K562 (cell line): ENCODE measurements around the gene STON2. TPM values are rescaled to one million over a fixed set of nuclear protein-coding genes. Genes with fewer than 3 reads are reported as not detected.
"Not testable (repeated sequence)": the region's sequence is repeated elsewhere in the genome, so short reads cannot be mapped to it uniquely, and the experiment has no call there.

Source experiments
- ATAC-seq: fragments of 200-7000 bp; cut with Tn5 transposase; 3 replicates; pipeline ENCODE4 v1.9.1; 2020; ENCODE audit warnings: moderate library complexity
- BruUV-seq: library from RNA; stranded (reverse); fragments of 400-500 nt; replicated peaks from 2 replicates; lab custom pipeline; 2021; lab: Mats Ljungman, UMichigan
- CTCF ChIA-PET: fragments of 300-600 bp; formaldehyde crosslinking; extraction: SDS; loops from one replicate; lab custom pipeline; 2021; ENCODE audit warnings: low intra/inter-chr PET ratio; lab: Yijun Ruan, JAX
- POLR2A ChIA-PET: fragments of 300-600, 350-650 bp; sonication (Branson Sonifier 250); formaldehyde crosslinking; extraction: SDS; loops from one replicate; lab custom pipeline; 2021; ENCODE audit warnings: antibody characterized with exemption, inconsistent platforms; lab: Yijun Ruan, JAX
- DNase-seq, 4 experiments: peaks; one replicate each; pipeline versions ENCODE4 v3.0.0 to v3.0.0-alpha.2; 2011 to 2018; ENCODE audit warnings: low spot score in 3 of 4, mixed read lengths in 3 of 4; ENCODE audit errors: extremely low read depth in 1 of 4
- FAIRE-seq: peaks from 2 replicates; lab custom pipeline; 2011; peaks lifted over from hg19 to GRCh38; lab: Jason Lieb, UNC
- H2AFZ ChIP-seq: 2 replicates; pipeline ENCODE4 v1.6.0; 2011; ENCODE audit warnings: low read depth, low read length, control low read depth, inconsistent platforms
- H3K27ac ChIP-seq: fragments of 200-600 bp; 3 replicates; pipeline ENCODE4 v1.8.0; 2011; ENCODE audit warnings: low read depth, mild to moderate bottlenecking, control low read depth, inconsistent platforms, low read length, moderate library complexity, mixed read lengths; ENCODE audit errors: extremely low read depth
- H3K27me3 ChIP-seq, 2 experiments: fragments of 300-600 bp in 1 of 2; 2 replicates in 1 of 2; 3 replicates in 1 of 2; pipeline versions ENCODE4 v1.6.0 to v1.8.0; 2011; ENCODE audit warnings: inconsistent platforms in 2 of 2, low read length in 2 of 2, mild to moderate bottlenecking in 1 of 2, mixed read lengths in 1 of 2, moderate library complexity in 1 of 2; ENCODE audit not compliant: control insufficient read depth in 2 of 2, insufficient read depth in 2 of 2
- H3K36me3 ChIP-seq: fragments of 300-600 bp; 3 replicates; pipeline ENCODE4 v1.8.0; 2011; ENCODE audit warnings: mild to moderate bottlenecking, low read length, inconsistent platforms; ENCODE audit not compliant: control insufficient read depth, insufficient read depth
- H3K4me1 ChIP-seq, 2 experiments: fragments of 200-600 bp in 1 of 2; replicated peaks in 1 of 2; 2 replicates in 1 of 2; 3 replicates in 1 of 2; pipeline versions ENCODE4 v1.5.1 to v1.8.0; 2011; ENCODE audit warnings: inconsistent platforms in 2 of 2, low read length in 2 of 2, mild to moderate bottlenecking in 1 of 2, mixed read lengths in 1 of 2, moderate library complexity in 1 of 2; ENCODE audit not compliant: control insufficient read depth in 2 of 2, insufficient read depth in 2 of 2
- H3K4me2 ChIP-seq: 2 replicates; pipeline ENCODE4 v1.6.1; 2011; ENCODE audit warnings: low read length, control low read depth, inconsistent platforms, mixed read lengths; ENCODE audit not compliant: insufficient read depth
- H3K4me3 ChIP-seq: fragments of 200-600 bp; sonication (generic), shearing (Covaris generic); 2 replicates; pipeline ENCODE4 v1.5.1; 2016; ENCODE audit warnings: control low read depth, inconsistent platforms
- H3K79me2 ChIP-seq: fragments of 200-600 bp; 3 replicates; pipeline ENCODE4 v1.8.0; 2011; ENCODE audit warnings: low read length, inconsistent platforms; ENCODE audit not compliant: control insufficient read depth, insufficient read depth
- H3K9ac ChIP-seq, 2 experiments: 2 replicates each; pipeline versions ENCODE4 v1.6.0 to v1.6.1; 2011; ENCODE audit warnings: low read depth in 2 of 2, low read length in 2 of 2, control low read depth in 1 of 2, inconsistent platforms in 1 of 2, mild to moderate bottlenecking in 1 of 2, mixed read lengths in 1 of 2; ENCODE audit not compliant: insufficient read depth in 1 of 2
- H3K9me1 ChIP-seq: one replicate; pipeline ENCODE4 v1.6.0; 2011; ENCODE audit warnings: inconsistent platforms, mild to moderate bottlenecking, low read length, moderate library complexity; ENCODE audit not compliant: control insufficient read depth, insufficient read depth
- H3K9me3 ChIP-seq: replicated peaks from 2 replicates; pipeline ENCODE4 v1.5.1; 2011; ENCODE audit warnings: low read depth, low read length, inconsistent platforms; ENCODE audit not compliant: control insufficient read depth, insufficient read depth
- H4K20me1 ChIP-seq: replicated peaks from 2 replicates; pipeline ENCODE4 v1.6.1; 2011; ENCODE audit warnings: low read length, inconsistent platforms, mixed read lengths; ENCODE audit not compliant: control insufficient read depth, insufficient read depth
- ARID1B ChIP-seq: fragments of 450-650 bp; IDR thresholded peaks from 2 replicates; pipeline ENCODE4 v1.6.1; 2016; ENCODE audit warnings: antibody characterized with exemption, mild to moderate bottlenecking, inconsistent platforms
- C11orf30 ChIP-seq: fragments of 450-650 bp; IDR thresholded peaks from 2 replicates; pipeline ENCODE4 v1.6.1; 2016; ENCODE audit warnings: low read depth, mild to moderate bottlenecking
- DMBX1 ChIP-seq: fragments of 250-450 bp; sonication (Bioruptor Pico); IDR thresholded peaks from 2 replicates; pipeline ENCODE4 v1.8.0; 2022; ENCODE audit warnings: inconsistent platforms, mild to moderate bottlenecking, moderate library complexity, borderline replicate concordance
- DPF2 ChIP-seq: fragments of 450-650 bp; IDR thresholded peaks from 2 replicates; pipeline ENCODE4 v1.6.1; 2016
- HMG20A ChIP-seq: fragments of 450-650 bp; formaldehyde crosslinking; conservative IDR thresholded peaks from 2 replicates; pipeline ENCODE4 v1.4.0; 2020; ENCODE audit warnings: mild to moderate bottlenecking, mixed read lengths
- MAFG ChIP-seq: fragments of 450-650 bp; conservative IDR thresholded peaks from 2 replicates; pipeline ENCODE4 v1.6.1; 2016; ENCODE audit warnings: missing genetic modification characterization, missing compliant biosample characterization
- NFE2 ChIP-seq: IDR thresholded peaks from 2 replicates; pipeline ENCODE4 v1.6.1; 2014; ENCODE audit warnings: antibody characterized with exemption, low read depth
- SMARCA4 ChIP-seq: fragments of 450-650 bp; IDR thresholded peaks from 2 replicates; pipeline ENCODE4 v1.6.1; 2016
- SMARCE1 ChIP-seq: fragments of 450-650 bp; IDR thresholded peaks from 2 replicates; pipeline ENCODE4 v1.7.1; 2016; ENCODE audit warnings: mild to moderate bottlenecking
- SPI1 ChIP-seq: IDR thresholded peaks from 2 replicates; pipeline ENCODE4 v1.6.1; 2011; ENCODE audit warnings: low read depth, low read length, control low read depth, borderline replicate concordance
- ZNF316 ChIP-seq: fragments of 450-650 bp; IDR thresholded peaks from 2 replicates; pipeline ENCODE4 v1.6.1; 2016
- ZNF384 ChIP-seq: IDR thresholded peaks from 2 replicates; pipeline ENCODE4 v1.6.1; 2012; ENCODE audit warnings: low read depth, low read length, improper control_type of control experiment
- WGBS: fragments of 100-300 bp; shearing (Covaris generic); methylation state at CpG from one replicate; pipeline ENCODE4 v1.1.6; 2016; ENCODE audit warnings: low coverage, mixed read lengths; ENCODE audit not compliant: insufficient coverage; ENCODE audit errors: missing lambda C conversion rate; 5-methylcytosine and 5-hydroxymethylcytosine counted together
- in situ Hi-C: fragments of 300-500 bp; cut with MboI; formaldehyde crosslinking; loops from 4 replicates; pipeline ENCODE4 v1.15.0; 2018; ENCODE audit warnings: inconsistent platforms, mixed read lengths
- intact Hi-C: fragments of 100-400 bp; cut with micrococcal nuclease; formaldehyde crosslinking; loops from 2 replicates; pipeline ENCODE4 v1.14.2; 2022
- polyA plus RNA-seq, 8 experiments: library from polyadenylated mRNA; depleted of rRNA in 4 of 8; stranded (reverse) in 5 of 8; unstranded in 3 of 8; fragments of >200 nt; fragmentation: Nextera tagmentation in 2 of 8; fragmentation: Illumina TruSeq in 1 of 8; extraction: Ambion mirVana in 2 of 8; extraction: Trizol in 1 of 8; gene quantifications; 2 replicates each; pipeline versions ENCODE4 v1.2.1 to v1.2.3, GENCODE V29; 2011 to 2014; ENCODE audit warnings: inconsistent platforms in 1 of 8, missing spikeins in 1 of 8
- total RNA-seq, 7 experiments: library from RNA; depleted of rRNA in 6 of 7; stranded (reverse); fragments of >200 nt in 6 of 7; fragmentation: Illumina TruSeq in 2 of 7; extraction: Trizol in 2 of 7; gene quantifications; 2 replicates each; pipeline versions ENCODE4 v1.2.1 to v1.2.3, GENCODE V29; 2011 to 2021; ENCODE audit warnings: low replicate concordance in 1 of 7
- TF ChIP-seq, protein P1 (sequence below): fragments of 450-650 bp; IDR thresholded peaks from 2 replicates; pipeline ENCODE4 v1.6.1; 2018; ENCODE audit not compliant: partially characterized antibody

Gene STON2
- total and polyA plus RNA-seq, 9 of the 15 experiments (the other 6 are each of a cell fraction or from before 2014, with no cell fraction given): 7.8 to 99.3 (median 53.5) TPM

DNA sequence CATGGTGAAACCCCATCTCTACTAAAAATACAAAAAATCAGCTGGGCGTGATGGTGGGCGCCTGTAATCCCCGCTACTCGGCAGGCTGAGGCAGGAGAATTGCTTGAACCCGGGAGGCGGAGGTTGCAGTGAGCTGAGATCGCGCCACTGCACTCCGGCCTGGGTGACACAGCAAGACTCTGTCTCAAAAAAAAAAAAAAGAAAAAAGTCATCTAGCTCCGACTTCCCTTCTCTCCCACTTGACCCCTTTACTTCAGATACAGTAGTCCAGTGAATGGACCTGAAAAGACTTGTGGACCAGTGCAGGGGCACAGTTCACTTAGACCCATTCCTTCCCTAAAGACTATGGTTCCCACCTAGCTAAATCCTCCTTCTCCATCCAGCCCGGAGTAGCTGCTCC is 29.6 kb upstream of the STON2 start:
- H4K20me1 ChIP-seq, BruUV-seq, H3K27me3 ChIP-seq, DNase-seq, FAIRE-seq, H3K9me3 ChIP-seq, H3K9me1 ChIP-seq, H3K4me3 ChIP-seq, in situ Hi-C loops, CTCF ChIA-PET: not testable (repeated sequence)
- peak overlapping the region; percentile 81 for H3K4me2 ChIP-seq
- peaks cover 45% of the 10 kb centered on the region for H3K36me3 ChIP-seq
- 9% methylated on average over 6 of the region's 11 CpGs for WGBS
- peak overlapping the region; percentile 90 for H3K27ac ChIP-seq
- peak; percentile 17 for ATAC-seq
- peaks cover 23 to 71% of the 10 kb centered on the region in 2 experiments for H3K4me1 ChIP-seq
- H3K9ac ChIP-seq: peak overlapping the region; percentile 43 to 75; a peak in 3 of 4 replicates
- intact Hi-C loops: loop anchor here (5.0 kb wide), 2 partner anchors 127 to 207 kb away; partner anchors contain the start of gene GTF2A1
- POLR2A ChIA-PET: interaction anchor here (1.0 to 2.9 kb wide), 4 partner anchors 8 to 209 kb away, joined by 3 to 9 read pairs (median 5); partner anchors contain the start of gene GTF2A1
- peak overlapping the region; percentile 59; the same call in 1 of the 2 replicates for H2AFZ ChIP-seq
- peak; percentile 33; the same call in 1 of the 2 replicates for TF ChIP-seq DPF2
- peak; percentile 33; the same call in 1 of the 2 replicates for TF ChIP-seq SPI1
- peak; percentile 62 for TF ChIP-seq MAFG (tag)
- peak; percentile 36; the same call in 1 of the 2 replicates for TF ChIP-seq SMARCA4
- TF ChIP-seq NFE2: peak; percentile 64
- TF ChIP-seq ZNF316: peak; percentile 77
- peak; percentile 81 for TF ChIP-seq ZNF384
- TF ChIP-seq HMG20A: 0 out of 2 replicates have a peak, but pooled peaks have one; percentile 11
- peak; percentile 75 for TF ChIP-seq C11orf30
- TF ChIP-seq SMARCE1: peak; percentile 28; the same call in 1 of the 2 replicates
- TF ChIP-seq, protein P1, sequence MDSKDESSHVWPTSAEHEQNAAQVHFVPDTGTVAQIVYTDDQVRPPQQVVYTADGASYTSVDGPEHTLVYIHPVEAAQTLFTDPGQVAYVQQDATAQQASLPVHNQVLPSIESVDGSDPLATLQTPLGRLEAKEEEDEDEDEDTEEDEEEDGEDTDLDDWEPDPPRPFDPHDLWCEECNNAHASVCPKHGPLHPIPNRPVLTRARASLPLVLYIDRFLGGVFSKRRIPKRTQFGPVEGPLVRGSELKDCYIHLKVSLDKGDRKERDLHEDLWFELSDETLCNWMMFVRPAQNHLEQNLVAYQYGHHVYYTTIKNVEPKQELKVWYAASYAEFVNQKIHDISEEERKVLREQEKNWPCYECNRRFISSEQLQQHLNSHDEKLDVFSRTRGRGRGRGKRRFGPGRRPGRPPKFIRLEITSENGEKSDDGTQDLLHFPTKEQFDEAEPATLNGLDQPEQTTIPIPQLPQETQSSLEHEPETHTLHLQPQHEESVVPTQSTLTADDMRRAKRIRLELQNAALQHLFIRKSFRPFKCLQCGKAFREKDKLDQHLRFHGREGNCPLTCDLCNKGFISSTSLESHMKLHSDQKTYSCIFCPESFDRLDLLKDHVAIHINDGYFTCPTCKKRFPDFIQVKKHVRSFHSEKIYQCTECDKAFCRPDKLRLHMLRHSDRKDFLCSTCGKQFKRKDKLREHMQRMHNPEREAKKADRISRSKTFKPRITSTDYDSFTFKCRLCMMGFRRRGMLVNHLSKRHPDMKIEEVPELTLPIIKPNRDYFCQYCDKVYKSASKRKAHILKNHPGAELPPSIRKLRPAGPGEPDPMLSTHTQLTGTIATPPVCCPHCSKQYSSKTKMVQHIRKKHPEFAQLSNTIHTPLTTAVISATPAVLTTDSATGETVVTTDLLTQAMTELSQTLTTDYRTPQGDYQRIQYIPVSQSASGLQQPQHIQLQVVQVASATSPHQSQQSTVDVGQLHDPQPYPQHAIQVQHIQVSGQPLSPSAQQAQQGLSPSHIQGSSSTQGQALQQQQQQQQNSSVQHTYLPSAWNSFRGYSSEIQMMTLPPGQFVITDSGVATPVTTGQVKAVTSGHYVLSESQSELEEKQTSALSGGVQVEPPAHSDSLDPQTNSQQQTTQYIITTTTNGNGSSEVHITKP: peak; percentile 61
- 0 out of 2 replicates have a peak, but pooled peaks have one; percentile 11 for TF ChIP-seq DMBX1
- peak; percentile 14; the same call in 1 of the 2 replicates for TF ChIP-seq ARID1B
- peaks cover 96% of the 10 kb centered on the region for H3K79me2 ChIP-seq
